HG03045 (cell line): ENCODE data around the gene SGTB.
"Not testable (repeated sequence)": the region's sequence is repeated elsewhere in the genome, so short reads cannot be mapped to it uniquely, and the experiment has no call there.

Source experiments
- ATAC-seq: cut with Tn5 transposase; IDR thresholded peaks from one replicate; pipeline ENCODE4 v1.9.1; 2021; ENCODE audit warnings: mild to moderate bottlenecking, moderate library complexity; ENCODE audit not compliant: unreplicated experiment

SGTB gene

DNA sequence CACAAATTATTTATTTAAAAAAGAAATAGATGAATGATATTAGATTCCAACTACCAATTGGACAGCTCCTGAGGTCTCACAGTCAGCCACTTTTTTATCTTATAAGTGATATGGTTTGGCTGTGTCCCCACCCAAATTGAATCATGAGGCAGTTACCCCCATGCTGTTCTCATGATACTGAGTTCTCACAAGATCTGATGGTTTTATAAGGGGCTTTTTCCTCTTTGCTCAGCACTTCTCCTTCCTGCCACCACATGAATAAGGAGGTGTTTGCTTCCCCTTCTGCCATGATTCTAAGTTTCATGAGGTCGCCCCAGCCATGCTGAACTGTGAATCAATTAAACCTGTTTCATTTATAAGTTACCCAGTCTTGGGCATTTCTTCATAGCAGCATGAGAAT is 13.0 kb upstream of the SGTB start:
- ATAC-seq: no peak

- ATAC-seq: not testable (repeated sequence)
These were observed 12.4 kb upstream of the SGTB start for GRCh38 chr5:65734196-65734775.

- not testable (repeated sequence) for ATAC-seq
These were observed 10.1 kb upstream of the SGTB start for GRCh38 chr5:65732046-65732445.

DNA sequence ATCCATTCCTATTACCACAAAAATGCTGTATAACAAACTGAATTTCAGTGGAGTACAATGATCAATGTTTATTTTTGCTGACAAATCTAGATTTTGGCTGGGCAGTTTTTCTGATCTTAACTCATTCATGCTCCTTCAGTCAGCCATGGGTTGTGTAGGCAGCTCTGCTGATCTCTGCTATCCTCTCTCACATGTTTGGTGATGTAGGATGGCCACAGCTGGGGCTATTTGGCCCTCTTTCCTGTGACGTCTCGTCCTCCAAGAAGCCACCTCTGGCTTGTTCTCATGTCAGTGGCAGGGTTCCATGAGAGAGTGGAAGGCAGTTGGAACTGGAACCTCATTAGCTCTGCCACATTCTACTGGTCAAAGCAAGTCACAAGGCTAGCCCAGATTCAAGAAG is 9.0 kb upstream of the SGTB start:
- no peak for ATAC-seq

DNA sequence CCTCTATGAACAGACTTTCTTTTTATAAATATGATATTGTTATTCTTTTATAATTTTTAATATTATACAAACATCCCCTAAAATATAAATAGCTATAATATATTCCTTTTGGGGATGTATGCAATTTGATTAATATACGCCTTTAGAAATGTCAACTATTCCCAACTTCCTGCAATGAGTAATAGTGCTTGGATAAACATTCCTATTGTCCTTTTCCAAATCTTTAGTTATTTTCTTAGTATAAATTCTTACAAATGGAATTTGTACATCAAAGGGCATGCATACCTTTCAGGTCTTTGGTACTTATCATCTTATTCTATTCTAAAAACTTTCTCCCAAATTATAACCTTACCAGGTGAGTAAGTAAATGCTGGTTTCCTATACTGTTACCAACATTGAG is 6.3 kb upstream of the SGTB start:
- ATAC-seq: no peak

DNA sequence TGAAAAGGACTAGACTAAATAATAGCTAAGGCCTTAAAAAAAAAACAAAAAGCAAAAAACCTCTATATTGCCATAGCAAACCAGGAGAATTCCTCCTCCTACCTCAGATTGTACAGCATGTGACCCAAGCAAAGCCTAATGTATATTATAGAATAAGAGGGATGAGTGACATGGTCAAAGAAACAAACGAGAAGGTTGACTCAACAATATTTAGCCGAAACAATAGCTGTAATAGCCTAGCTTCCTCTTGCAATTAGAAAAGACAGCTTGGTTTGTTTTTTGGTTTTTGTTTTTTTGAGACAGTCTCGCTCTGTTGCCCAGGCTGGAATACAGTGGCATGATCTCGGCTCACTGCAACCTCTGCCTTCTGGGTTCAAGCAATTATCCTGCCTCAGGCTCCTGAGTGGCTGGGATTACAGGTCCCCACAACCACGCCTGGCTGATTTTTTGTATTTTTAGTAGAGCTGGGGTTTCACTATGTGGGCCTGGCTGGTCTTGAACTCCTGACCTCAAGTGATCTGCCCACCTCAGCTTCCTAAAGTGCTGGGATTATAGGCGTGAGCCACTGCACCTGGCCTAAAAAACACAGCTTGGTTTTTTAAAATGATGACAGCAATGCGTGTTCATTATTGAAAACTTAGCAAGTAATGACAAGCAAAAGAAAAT is 5.7 kb upstream of the SGTB start:
- no peak for ATAC-seq

- no peak for ATAC-seq
These were observed 880 bp upstream of the SGTB start for GRCh38 chr5:65722575-65723403.

DNA sequence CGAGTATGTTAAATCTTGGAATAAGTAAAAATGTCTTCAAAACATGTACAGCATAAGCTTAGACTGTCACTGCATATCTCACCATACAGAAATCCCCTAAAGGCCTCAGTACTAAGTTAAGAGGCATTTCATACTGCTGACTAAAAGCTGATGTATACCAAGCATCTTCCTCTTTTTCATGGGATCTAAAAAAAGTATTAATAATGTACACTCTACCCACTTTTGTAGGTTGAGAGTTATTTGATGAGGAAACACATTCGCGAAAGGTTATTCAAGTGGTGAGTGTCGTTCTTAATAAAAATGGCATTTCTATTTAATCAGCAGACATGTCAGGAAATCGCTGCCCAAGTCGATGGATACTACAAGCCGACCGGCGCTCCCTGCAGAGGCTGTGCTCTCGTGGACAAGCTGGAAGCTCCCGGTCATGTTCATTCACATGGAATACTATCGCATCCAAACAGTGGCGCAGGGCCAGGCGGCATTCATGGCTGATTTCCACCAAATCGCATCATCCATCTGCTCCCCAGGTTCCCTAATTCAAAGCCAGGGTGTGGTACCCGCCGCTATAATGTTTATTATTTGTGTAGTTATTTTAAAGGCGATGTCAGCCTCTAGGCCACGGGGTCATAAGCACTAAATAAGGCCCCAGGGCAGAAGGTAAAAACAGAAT is 724 bp downstream of the SGTB start:
- peak; percentile 16 for ATAC-seq

DNA sequence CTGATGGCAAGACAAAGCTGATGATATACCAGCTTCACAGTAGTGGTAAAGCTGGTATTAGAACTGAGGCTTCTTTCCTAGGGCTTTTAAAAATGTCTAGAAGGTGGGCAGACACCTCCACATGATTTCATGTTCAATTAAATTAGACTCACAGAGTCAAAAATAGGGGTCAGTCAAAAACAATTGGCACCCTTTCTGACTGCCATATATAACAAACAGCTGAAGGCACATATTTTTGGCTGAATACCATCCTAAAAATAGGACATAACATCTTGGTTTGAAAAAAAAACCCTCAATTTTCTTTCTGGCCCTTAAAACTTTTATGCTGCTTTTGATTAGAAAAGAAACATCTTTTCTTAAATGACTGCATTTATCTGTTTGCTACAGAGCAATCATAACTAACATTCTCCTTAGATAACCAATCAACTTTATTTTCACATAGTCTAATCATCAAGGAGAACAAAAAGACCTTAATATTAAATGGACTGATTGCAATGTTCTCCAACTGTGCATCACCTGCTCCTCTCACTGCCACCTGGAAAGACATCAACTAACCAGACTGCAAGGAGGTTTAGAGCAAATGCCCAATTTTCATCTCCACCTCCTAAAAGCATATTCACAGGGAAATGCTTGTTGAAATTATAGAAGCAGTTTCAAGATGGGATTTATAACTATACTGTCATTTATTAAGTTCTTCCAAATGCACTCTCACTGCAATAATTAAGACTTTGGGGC is 3.2 kb downstream of the SGTB start:
- ATAC-seq: no peak

DNA sequence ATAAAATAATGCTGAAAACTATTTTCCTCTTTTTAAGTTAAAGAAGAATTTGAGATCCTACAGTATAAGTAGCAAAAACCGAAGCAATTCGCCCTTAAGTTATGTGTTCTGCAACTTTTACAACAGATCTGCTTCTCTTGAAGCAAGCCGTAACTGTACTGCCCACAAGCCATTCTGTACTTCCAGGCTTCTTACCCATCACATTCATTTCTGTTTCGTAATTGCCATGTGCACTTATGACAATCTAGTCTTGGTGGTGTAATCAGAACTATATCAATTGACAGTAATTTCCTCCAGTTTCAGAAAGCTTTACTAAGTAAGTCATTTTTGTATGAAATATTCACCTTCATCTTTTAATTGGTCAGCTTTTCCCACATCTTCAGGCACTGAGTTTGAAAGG is 13.8 kb downstream of the SGTB start:
- no peak for ATAC-seq

DNA sequence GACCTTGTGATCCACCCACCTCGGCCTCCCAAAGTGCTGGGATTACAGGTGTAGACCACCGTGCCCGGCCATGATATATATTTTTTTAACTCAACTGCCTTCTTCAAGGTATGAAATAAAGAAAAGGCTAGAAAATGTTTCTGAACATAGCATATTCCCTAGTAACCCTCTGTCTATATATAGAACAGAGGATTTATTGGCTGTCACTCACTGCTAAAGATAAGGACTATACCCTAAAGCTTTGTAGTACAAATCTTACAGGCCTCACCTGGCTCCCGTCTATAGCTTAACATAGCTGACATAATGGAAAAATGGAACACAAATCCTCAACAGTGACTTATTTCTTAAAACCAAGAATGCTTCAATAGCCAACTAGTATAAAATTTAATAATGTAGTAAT is 14.2 kb downstream of the SGTB start:
- no peak for ATAC-seq

DNA sequence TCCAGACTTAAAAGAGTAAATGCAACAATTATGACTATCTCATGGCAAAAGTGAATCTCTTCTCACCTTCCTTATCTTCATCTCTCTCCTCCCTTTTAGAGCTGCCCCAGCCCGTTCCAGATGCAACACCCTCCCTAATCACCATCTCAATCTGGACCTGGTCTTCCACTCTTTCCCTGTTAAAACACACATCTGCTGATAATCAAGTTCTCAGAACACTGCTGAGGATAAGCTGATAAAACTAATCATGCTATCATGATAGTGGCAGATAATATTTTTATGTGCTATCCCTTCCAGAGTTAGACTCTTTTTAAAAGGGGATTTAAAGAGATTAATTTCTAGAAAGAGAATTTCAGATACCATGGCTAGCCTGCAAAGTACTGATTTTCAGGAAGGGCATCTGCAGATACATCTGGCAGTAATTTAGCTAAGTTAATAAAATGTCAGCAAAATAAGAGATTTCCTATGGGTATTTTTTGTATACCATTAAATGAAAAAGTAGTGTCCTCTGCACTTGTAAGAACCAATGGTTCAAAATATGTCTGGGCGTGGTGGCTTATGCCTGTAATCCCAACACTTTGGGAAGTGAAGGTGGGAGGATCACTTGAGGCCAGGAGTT is 17.2 kb downstream of the SGTB start:
- ATAC-seq: no peak

DNA sequence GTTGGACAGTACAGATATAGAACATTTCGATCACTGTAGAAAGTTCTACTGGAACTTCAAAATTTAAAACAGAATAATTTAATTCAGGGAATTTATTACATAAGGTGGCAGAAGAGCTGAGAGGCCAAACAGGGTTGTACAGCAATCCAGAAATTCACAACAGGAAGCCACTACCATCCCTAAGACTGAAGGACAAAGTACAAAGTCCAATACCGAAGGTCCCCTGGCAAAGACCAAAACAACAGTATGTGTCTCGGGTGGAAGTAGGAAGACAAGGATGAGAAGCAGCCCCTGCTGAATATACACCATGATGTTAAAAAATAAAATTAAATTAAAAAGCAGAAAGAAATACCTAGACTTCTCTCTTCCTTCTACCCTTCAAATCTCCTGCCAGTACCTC is 19.9 kb downstream of the SGTB start:
- ATAC-seq: no peak

DNA sequence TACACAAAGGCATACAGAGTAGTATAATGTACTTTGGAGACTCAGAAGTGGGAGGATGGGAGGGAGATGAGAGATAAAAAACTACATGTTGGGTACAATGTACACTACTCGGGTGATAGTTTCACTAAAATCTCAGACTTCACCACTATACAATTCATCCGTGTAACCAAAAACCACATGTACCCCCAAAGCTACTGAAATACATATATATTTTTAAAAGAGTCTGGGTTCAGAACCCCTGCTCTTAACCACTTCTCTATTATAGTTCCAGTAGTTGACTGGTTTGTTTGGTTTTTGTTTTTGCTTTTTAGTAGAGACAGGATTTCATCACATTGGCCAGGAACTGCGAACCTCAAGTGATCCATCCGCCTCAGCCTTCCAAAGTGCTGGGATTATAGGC is 22.6 kb downstream of the SGTB start:
- ATAC-seq: no peak

GRCh38 chr5:65696892-65697291 is 25.0 kb downstream of the SGTB start:
- ATAC-seq: no peak

GRCh38 chr5:65695896-65696295 is 26.0 kb downstream of the SGTB start:
- ATAC-seq: no peak

DNA sequence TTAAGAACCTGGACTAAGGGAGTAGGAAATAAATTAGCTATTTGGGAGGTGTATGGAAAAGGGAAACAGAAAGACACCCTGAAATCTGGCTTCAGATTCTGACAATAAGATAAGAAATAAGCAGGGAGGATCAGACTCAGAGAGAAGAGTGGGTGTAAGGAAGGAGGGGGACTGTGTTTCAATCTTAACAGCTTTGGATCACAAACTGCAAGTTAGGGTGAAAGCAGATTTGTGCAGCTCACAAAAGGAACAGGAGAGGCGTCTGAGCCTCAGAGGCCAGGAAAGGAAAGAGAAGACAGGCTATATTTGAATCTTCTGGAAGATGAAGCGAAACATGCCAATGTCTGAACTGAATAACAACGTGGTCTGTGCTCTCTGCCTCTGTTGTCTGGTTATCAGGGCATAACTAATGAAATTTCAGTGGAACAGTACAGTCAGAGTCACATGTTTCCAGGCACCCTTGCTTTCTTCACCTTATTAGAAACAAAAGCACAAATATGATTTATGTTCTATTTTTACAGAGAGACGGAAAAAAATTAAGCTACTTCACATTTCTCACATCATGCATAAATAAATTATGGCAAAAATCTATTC is 26.6 kb downstream of the SGTB start:
- ATAC-seq: no peak

GRCh38 chr5:65693121-65693520 is 28.8 kb downstream of the SGTB start:
- ATAC-seq: no peak

GRCh38 chr5:65682148-65682547 is 39.8 kb downstream of the SGTB start:
- no peak for ATAC-seq

DNA sequence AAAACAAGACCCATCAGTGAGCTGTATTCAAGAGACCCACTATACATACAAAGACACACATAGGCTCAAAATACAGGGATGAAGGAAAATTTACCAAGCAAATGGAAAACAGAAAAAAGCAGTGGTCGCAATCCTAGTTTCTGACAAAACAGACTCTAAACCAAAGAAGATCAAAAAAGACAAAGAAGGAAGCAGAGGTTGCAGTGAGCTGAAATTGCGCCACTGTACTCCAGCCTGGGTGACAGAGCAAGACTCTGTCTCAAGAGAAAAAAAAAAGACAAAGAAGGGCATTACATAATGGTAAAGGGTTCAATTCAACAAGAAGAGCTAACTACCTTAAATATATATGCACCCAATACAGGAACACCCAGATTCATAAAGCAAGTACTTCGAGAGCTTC is 45.9 kb downstream of the SGTB start:
- ATAC-seq: not testable (repeated sequence)
